ENCODE data around the gene RNF217. TPM values are rescaled to one million over a fixed set of nuclear protein-coding genes. Genes with fewer than 3 reads are reported as not detected.

Gene RNF217
- total and polyA plus RNA-seq, 8 donors = 3.4 to 14.3 (median 8.0) TPM

- FAIRE-seq (no peak), ATAC-seq (no peak)
- intact Hi-C loops (cut with DNase I) = no loop called here
Observed at GRCh38 chr6:124943658-124944057, 18.6 kb upstream of the RNF217 start.

GRCh38 chr6:124947971-124948451 is 14.2 kb upstream of the RNF217 start:
- Histone ChIP-seq H3K27me3 (no peaks in the 10 kb centered on the region), H3K36me3 (no peaks in the 10 kb centered on the region), H3K27ac (no peak overlapping the region), H3K4me1 (peaks cover 0 to 6% (median 3%) of the 10 kb centered on the region in 3 donors), H3K4me3 (no peak overlapping the region), H3K9me3 (no peaks in the 10 kb centered on the region)
- FAIRE-seq (no peak), DNase-seq (no peak), ATAC-seq (peak in 2 of 4 donors; percentile 30 to 56)
- no peak for TF ChIP-seq CTCF (IDR thresholded peaks at IDR 0.05)
- WGBS, 2 donors = 36 to 38% methylated on average over 2 of the region's 2 CpGs
- intact Hi-C loops (cut with DNase I) = no loop called here

More at GRCh38 chr6:124943658-124944057, 18.6 kb upstream of the RNF217 start:
- Histone ChIP-seq H3K9me3 (no peaks in the 10 kb centered on the region), H3K4me1 (peaks cover 0 to 6% (median 3%) of the 10 kb centered on the region in 3 donors), H3K27ac (no peak overlapping the region), H3K36me3 (no peaks in the 10 kb centered on the region), H3K27me3 (no peaks in the 10 kb centered on the region), H3K4me3 (no peak overlapping the region)
- WGBS, 2 donors = 94 to 95% methylated on average over 1 of the region's 1 CpG
- TF ChIP-seq CTCF (IDR thresholded peaks at IDR 0.05) = no peak
- DNase-seq = no peak

- no peak for DNase-seq
- no peak for TF ChIP-seq CTCF (IDR thresholded peaks at IDR 0.05)
- Histone ChIP-seq H3K4me3 (no peak overlapping the region), H3K36me3 (no peaks in the 10 kb centered on the region), H3K27me3 (no peaks in the 10 kb centered on the region), H3K9me3 (no peaks in the 10 kb centered on the region), H3K27ac (no peak overlapping the region), H3K4me1 (peaks cover 0 to 6% (median 3%) of the 10 kb centered on the region in 3 donors)
- FAIRE-seq = no peak
- intact Hi-C loops (cut with DNase I) = no loop called here
- WGBS, 2 donors = 89 to 93% methylated on average over 3 of the region's 3 CpGs
- no peak for ATAC-seq
Observed at GRCh38 chr6:124949706-124950105, 12.5 kb upstream of the RNF217 start.

- ATAC-seq (no peak), DNase-seq (no peak), FAIRE-seq (peak; percentile 93)
- no peak for TF ChIP-seq CTCF (IDR thresholded peaks at IDR 0.05)
- Histone ChIP-seq H3K27ac (no peak overlapping the region), H3K9me3 (no peaks in the 10 kb centered on the region), H3K4me3 (no peak overlapping the region), H3K36me3 (no peaks in the 10 kb centered on the region), H3K27me3 (no peaks in the 10 kb centered on the region), H3K4me1 (no peaks in the 10 kb centered on the region)
- intact Hi-C loops (cut with DNase I) = no loop called here
- 94 to 99% methylated on average over 1 of the region's 1 CpG for WGBS, 2 donors
Observed at GRCh38 chr6:124953808-124954207, 8.4 kb upstream of the RNF217 start.

- no peak for ATAC-seq
- no peak overlapping the region for H3K4me3 ChIP-seq
- FAIRE-seq = no peak
- WGBS, 2 donors = 87 to 88% methylated on average over 7 of the region's 7 CpGs
- no peak overlapping the region for H3K27ac ChIP-seq
- no peak for DNase-seq
- TF ChIP-seq CTCF (IDR thresholded peaks at IDR 0.05) = no peak
- intact Hi-C loops (cut with DNase I) = no loop called here
- H3K9me3 ChIP-seq = no peaks in the 10 kb centered on the region
- no peaks in the 10 kb centered on the region for H3K36me3 ChIP-seq
- H3K4me1 ChIP-seq = no peaks in the 10 kb centered on the region
- H3K27me3 ChIP-seq = no peaks in the 10 kb centered on the region
Observed at GRCh38 chr6:124955108-124955856, 7.0 kb upstream of the RNF217 start.
